GM23338 (cell line): ENCODE measurements around the gene OSBPL10. TPM values are rescaled to one million over a fixed set of nuclear protein-coding genes. Genes with fewer than 3 reads are reported as not detected.

Experiments used
- ATAC-seq: fragments of 200-7000 bp; cut with Tn5 transposase; 3 replicates; pipeline ENCODE4 v1.9.1; 2020
- DNase-seq: peaks from one replicate; pipeline ENCODE4 v3.0.0-alpha.2; 2015; ENCODE audit warnings: low spot score
- H2AFZ ChIP-seq: fragments of 200-600 bp; sonication (generic); 2 replicates; pipeline ENCODE4 v1.8.0; 2016; ENCODE audit warnings: antibody characterized with exemption, mild to moderate bottlenecking, moderate library complexity
- H3F3A ChIP-seq: fragments of 200-600 bp; sonication (generic); replicated peaks from 2 replicates; pipeline ENCODE4 v1.8.0; 2017; ENCODE audit warnings: antibody characterized with exemption, mixed run types, low read depth
- H3K27ac ChIP-seq: fragments of 200-600 bp; sonication (generic); 2 replicates; pipeline ENCODE4 v1.6.1; 2016; ENCODE audit warnings: low read depth
- H3K27me3 ChIP-seq: fragments of 200-600 bp; sonication (generic); 2 replicates; pipeline ENCODE4 v1.8.0; 2016; ENCODE audit warnings: mild to moderate bottlenecking, mixed run types, moderate library complexity; ENCODE audit not compliant: insufficient read depth
- H3K36me3 ChIP-seq: fragments of 200-600 bp; sonication (generic); 2 replicates; pipeline ENCODE4 v1.8.0; 2016; ENCODE audit warnings: mild to moderate bottlenecking; ENCODE audit not compliant: insufficient read depth
- H3K4me1 ChIP-seq: fragments of 200-600 bp; sonication (generic); 2 replicates; pipeline ENCODE4 v1.8.0; 2016; ENCODE audit warnings: mild to moderate bottlenecking, moderate library complexity; ENCODE audit not compliant: insufficient read depth
- H3K4me2 ChIP-seq: fragments of 200-600 bp; sonication (generic); 2 replicates; pipeline ENCODE4 v1.7.1; 2017; ENCODE audit warnings: mixed run types
- H3K4me3 ChIP-seq: fragments of 200-600 bp; sonication (generic); 2 replicates; pipeline ENCODE4 v1.6.1; 2016; ENCODE audit warnings: mixed run types
- H3K79me2 ChIP-seq: fragments of 200-600 bp; sonication (generic); replicated peaks from 2 replicates; pipeline ENCODE4 v1.8.0; 2017; ENCODE audit warnings: mild to moderate bottlenecking; ENCODE audit not compliant: insufficient read depth
- H3K9me2 ChIP-seq: fragments of 200-600 bp; sonication (generic); 2 replicates; pipeline ENCODE4 v1.8.0; 2017; ENCODE audit not compliant: insufficient read depth
- H4K20me1 ChIP-seq: fragments of 200-600 bp; sonication (generic); replicated peaks from 2 replicates; pipeline ENCODE4 v1.8.0; 2017; ENCODE audit warnings: mild to moderate bottlenecking; ENCODE audit not compliant: insufficient read depth
- H3K27ac Mint-ChIP-seq: 2 replicates; pipeline ENCODE4 v1.8.0; 2020; ENCODE audit warnings: inconsistent platforms, mild to moderate bottlenecking, moderate library complexity, mixed read lengths
- H3K27me3 Mint-ChIP-seq: 3 replicates; pipeline ENCODE4 v1.8.0; 2022; ENCODE audit warnings: low read depth, mild to moderate bottlenecking, moderate library complexity, mixed read lengths, inconsistent platforms; ENCODE audit not compliant: insufficient read depth, poor library complexity
- H3K36me3 Mint-ChIP-seq: 3 replicates; pipeline ENCODE4 v1.8.0; 2021; ENCODE audit warnings: low read depth, mild to moderate bottlenecking, inconsistent platforms, moderate library complexity, mixed read lengths
- H3K4me1 Mint-ChIP-seq: 3 replicates; pipeline ENCODE4 v1.8.0; 2020; ENCODE audit warnings: mild to moderate bottlenecking, inconsistent platforms, mixed read lengths
- H3K4me3 Mint-ChIP-seq: 3 replicates; pipeline ENCODE4 v1.8.0; 2021; ENCODE audit warnings: moderate library complexity, mild to moderate bottlenecking, inconsistent platforms, mixed read lengths
- H3K9me3 Mint-ChIP-seq: 3 replicates; pipeline ENCODE4 v1.8.0; 2020; ENCODE audit warnings: moderate library complexity, mild to moderate bottlenecking, inconsistent platforms, mixed read lengths
- CTCF ChIP-seq, 2 experiments: fragments of 200-600 bp in 1 of 2; sonication (generic) in 1 of 2; conservative IDR thresholded peaks; 2 replicates each; pipeline versions ENCODE4 v1.5.1 to v1.6.1; 2016 to 2017; ENCODE audit warnings: antibody characterized with exemption in 2 of 2, low read depth in 2 of 2, mild to moderate bottlenecking in 2 of 2, moderate library complexity in 1 of 2
- ETS1 ChIP-seq: IDR thresholded peaks from 2 replicates; pipeline ENCODE4 v1.6.1; 2016; ENCODE audit warnings: antibody characterized with exemption
- JUNB ChIP-seq: IDR thresholded peaks from one replicate; pipeline ENCODE4 v1.6.1; 2016; ENCODE audit warnings: antibody characterized with exemption; ENCODE audit not compliant: unreplicated experiment
- POLR2AphosphoS5 ChIP-seq: IDR thresholded peaks from 2 replicates; pipeline ENCODE4 v1.6.1; 2016; ENCODE audit warnings: antibody characterized with exemption, low read depth
- REST ChIP-seq: IDR thresholded peaks from one replicate; pipeline ENCODE4 v1.6.1; 2018; ENCODE audit warnings: antibody characterized with exemption; ENCODE audit not compliant: unreplicated experiment
- STAT1 ChIP-seq: IDR thresholded peaks from one replicate; pipeline ENCODE4 v1.6.1; 2016; ENCODE audit warnings: antibody characterized with exemption; ENCODE audit not compliant: unreplicated experiment
- ZNF114 ChIP-seq: fragments of 250-450 bp; sonication (Bioruptor Pico); IDR thresholded peaks from 2 replicates; pipeline ENCODE4 v1.5.0; 2020; ENCODE audit warnings: mild to moderate bottlenecking, moderate library complexity
- polyA plus RNA-seq: library from polyadenylated mRNA; unstranded; fragments of >200 nt; fragmentation: Nextera tagmentation; extraction: Ambion mirVana; gene quantifications from 2 replicates; pipeline ENCODE4 v1.2.1, GENCODE V29; 2016
- total RNA-seq: library from RNA; depleted of rRNA; stranded (reverse); fragments of >200 nt; shearing (Covaris generic); gene quantifications from 2 replicates; pipeline ENCODE4 v1.2.3, GENCODE V29; 2014
- TF ChIP-seq, protein P1 (sequence below): fragments of 250-450 bp; sonication (Bioruptor Pico); IDR thresholded peaks from 2 replicates; pipeline ENCODE4 v1.5.0; 2020; ENCODE audit warnings: mild to moderate bottlenecking, moderate library complexity

Gene OSBPL10
- total and polyA plus RNA-seq, 2 experiments from 2014 or later, result 23.8 to 149 TPM

GRCh38 chr3:31776016-31776415 lies 205.0 kb downstream of the OSBPL10 start:
- Mint-ChIP-seq H3K27me3 (peaks cover 2% of the 10 kb centered on the region), H3K4me1 (peaks cover 35% of the 10 kb centered on the region), H3K36me3 (peaks cover 10% of the 10 kb centered on the region; the same call in 2 of the 3 replicates), H3K9me3 (peaks cover 6% of the 10 kb centered on the region; the same call in 1 of the 3 replicates), H3K4me3 (no peak overlapping the region), H3K27ac (no peak overlapping the region)
- no peaks in the 10 kb centered on the region; the same call in 1 of the 2 replicates for H3K36me3 ChIP-seq
- DNase-seq (no peak), ATAC-seq (no peak)
- peaks cover 13% of the 10 kb centered on the region for H4K20me1 ChIP-seq
- TF ChIP-seq REST, result no peak
- TF ChIP-seq STAT1, result no peak
- TF ChIP-seq CTCF (conservative IDR thresholded peaks at IDR 0.05; ENCODE audit: low read depth in 2 of 2), result no peak
- TF ChIP-seq ETS1, result no peak
- TF ChIP-seq, protein P1, sequence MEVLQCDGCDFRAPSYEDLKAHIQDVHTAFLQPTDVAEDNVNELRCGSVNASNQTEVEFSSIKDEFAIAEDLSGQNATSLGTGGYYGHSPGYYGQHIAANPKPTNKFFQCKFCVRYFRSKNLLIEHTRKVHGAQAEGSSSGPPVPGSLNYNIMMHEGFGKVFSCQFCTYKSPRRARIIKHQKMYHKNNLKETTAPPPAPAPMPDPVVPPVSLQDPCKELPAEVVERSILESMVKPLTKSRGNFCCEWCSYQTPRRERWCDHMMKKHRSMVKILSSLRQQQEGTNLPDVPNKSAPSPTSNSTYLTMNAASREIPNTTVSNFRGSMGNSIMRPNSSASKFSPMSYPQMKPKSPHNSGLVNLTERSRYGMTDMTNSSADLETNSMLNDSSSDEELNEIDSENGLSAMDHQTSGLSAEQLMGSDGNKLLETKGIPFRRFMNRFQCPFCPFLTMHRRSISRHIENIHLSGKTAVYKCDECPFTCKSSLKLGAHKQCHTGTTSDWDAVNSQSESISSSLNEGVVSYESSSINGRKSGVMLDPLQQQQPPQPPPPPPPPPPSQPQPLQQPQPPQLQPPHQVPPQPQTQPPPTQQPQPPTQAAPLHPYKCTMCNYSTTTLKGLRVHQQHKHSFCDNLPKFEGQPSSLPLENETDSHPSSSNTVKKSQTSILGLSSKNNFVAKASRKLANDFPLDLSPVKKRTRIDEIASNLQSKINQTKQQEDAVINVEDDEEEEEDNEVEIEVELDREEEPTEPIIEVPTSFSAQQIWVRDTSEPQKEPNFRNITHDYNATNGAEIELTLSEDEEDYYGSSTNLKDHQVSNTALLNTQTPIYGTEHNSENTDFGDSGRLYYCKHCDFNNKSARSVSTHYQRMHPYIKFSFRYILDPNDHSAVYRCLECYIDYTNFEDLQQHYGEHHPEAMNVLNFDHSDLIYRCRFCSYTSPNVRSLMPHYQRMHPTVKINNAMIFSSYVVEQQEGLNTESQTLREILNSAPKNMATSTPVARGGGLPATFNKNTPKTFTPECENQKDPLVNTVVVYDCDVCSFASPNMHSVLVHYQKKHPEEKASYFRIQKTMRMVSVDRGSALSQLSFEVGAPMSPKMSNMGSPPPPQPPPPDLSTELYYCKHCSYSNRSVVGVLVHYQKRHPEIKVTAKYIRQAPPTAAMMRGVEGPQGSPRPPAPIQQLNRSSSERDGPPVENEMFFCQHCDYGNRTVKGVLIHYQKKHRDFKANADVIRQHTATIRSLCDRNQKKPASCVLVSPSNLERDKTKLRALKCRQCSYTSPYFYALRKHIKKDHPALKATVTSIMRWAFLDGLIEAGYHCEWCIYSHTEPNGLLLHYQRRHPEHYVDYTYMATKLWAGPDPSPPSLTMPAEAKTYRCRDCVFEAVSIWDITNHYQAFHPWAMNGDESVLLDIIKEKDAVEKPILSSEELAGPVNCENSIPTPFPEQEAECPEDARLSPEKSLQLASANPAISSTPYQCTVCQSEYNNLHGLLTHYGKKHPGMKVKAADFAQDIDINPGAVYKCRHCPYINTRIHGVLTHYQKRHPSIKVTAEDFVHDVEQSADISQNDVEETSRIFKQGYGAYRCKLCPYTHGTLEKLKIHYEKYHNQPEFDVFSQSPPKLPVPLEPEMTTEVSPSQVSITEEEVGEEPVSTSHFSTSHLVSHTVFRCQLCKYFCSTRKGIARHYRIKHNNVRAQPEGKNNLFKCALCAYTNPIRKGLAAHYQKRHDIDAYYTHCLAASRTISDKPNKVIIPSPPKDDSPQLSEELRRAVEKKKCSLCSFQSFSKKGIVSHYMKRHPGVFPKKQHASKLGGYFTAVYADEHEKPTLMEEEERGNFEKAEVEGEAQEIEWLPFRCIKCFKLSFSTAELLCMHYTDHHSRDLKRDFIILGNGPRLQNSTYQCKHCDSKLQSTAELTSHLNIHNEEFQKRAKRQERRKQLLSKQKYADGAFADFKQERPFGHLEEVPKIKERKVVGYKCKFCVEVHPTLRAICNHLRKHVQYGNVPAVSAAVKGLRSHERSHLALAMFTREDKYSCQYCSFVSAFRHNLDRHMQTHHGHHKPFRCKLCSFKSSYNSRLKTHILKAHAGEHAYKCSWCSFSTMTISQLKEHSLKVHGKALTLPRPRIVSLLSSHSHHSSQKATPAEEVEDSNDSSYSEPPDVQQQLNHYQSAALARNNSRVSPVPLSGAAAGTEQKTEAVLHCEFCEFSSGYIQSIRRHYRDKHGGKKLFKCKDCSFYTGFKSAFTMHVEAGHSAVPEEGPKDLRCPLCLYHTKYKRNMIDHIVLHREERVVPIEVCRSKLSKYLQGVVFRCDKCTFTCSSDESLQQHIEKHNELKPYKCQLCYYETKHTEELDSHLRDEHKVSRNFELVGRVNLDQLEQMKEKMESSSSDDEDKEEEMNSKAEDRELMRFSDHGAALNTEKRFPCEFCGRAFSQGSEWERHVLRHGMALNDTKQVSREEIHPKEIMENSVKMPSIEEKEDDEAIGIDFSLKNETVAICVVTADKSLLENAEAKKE (CRISPR knock-in tag), result no peak
- no peak for TF ChIP-seq JUNB
- no peak for TF ChIP-seq ZNF114 (CRISPR knock-in tag)
- no peak for TF ChIP-seq POLR2AphosphoS5
- H3K27me3 ChIP-seq, result no peaks in the 10 kb centered on the region
- H3K79me2 ChIP-seq, result peaks cover 79% of the 10 kb centered on the region
- H3K27ac ChIP-seq, result no peak overlapping the region
- no peaks in the 10 kb centered on the region for H3K9me2 ChIP-seq
- H3K4me2 ChIP-seq, result no peak overlapping the region
- no peaks in the 10 kb centered on the region for H3F3A ChIP-seq
- H3K4me1 ChIP-seq, result peaks cover 13% of the 10 kb centered on the region
- no peak overlapping the region for H2AFZ ChIP-seq
- H3K4me3 ChIP-seq, result no peak overlapping the region
